Measurements from ENCODE around the gene ARHGAP19.

DNA sequence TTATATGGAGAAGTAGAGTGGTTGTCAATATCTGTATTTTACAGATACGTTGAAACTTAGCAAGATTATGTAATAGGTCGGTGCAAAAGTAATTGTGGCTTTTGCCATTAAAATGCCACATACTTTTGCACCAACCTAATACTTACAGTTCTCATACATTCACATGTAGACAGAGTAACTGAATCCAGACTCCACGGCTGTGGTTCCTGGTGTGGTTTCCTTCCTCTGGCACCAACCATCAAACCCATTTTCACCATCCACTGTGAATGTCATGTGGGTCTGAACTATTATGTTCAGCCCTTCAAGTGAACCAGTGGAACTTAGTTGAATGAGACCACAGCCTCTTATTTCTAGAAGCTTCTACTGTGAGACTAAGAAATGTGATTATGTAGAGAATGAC lies 75.1 kb downstream of the ARHGAP19 start:
- TF ChIP-seq POLR2A (IDR thresholded peaks at IDR 0.05), result no peak
- TF ChIP-seq, protein P1, sequence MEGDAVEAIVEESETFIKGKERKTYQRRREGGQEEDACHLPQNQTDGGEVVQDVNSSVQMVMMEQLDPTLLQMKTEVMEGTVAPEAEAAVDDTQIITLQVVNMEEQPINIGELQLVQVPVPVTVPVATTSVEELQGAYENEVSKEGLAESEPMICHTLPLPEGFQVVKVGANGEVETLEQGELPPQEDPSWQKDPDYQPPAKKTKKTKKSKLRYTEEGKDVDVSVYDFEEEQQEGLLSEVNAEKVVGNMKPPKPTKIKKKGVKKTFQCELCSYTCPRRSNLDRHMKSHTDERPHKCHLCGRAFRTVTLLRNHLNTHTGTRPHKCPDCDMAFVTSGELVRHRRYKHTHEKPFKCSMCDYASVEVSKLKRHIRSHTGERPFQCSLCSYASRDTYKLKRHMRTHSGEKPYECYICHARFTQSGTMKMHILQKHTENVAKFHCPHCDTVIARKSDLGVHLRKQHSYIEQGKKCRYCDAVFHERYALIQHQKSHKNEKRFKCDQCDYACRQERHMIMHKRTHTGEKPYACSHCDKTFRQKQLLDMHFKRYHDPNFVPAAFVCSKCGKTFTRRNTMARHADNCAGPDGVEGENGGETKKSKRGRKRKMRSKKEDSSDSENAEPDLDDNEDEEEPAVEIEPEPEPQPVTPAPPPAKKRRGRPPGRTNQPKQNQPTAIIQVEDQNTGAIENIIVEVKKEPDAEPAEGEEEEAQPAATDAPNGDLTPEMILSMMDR (IDR thresholded peaks at IDR 0.05), result no peak
